HepG2 (cell line): ENCODE measurements around the gene NELFCD. TPM values are rescaled to one million over a fixed set of nuclear protein-coding genes. Genes with fewer than 3 reads are reported as not detected.

Experiments
- ATF7 ChIP-seq, 2 experiments: fragments of 450-650 bp in 1 of 2; sonication (generic) in 1 of 2; formaldehyde crosslinking in 1 of 2; IDR thresholded peaks; 2 replicates each; pipeline versions ENCODE4 v1.4.0 to v1.6.1; 2016 to 2020; ENCODE audit warnings: antibody characterized with exemption in 1 of 2, mild to moderate bottlenecking in 1 of 2, missing genetic modification reagents in 1 of 2
- ETV5 ChIP-seq: IDR thresholded peaks from 2 replicates; pipeline ENCODE4 v1.6.1; 2018; ENCODE audit warnings: missing biosample characterization, missing genetic modification reagents, inconsistent platforms, borderline replicate concordance
- KAT8 ChIP-seq: IDR thresholded peaks from 2 replicates; pipeline ENCODE4 v1.6.1; 2016; ENCODE audit warnings: missing genetic modification reagents, missing compliant biosample characterization
- LRRFIP1 ChIP-seq: sonication (generic); formaldehyde crosslinking; conservative IDR thresholded peaks from 2 replicates; pipeline ENCODE4 v1.4.0; 2020; ENCODE audit warnings: missing genetic modification reagents
- NKX3-1 ChIP-seq: sonication (generic); formaldehyde crosslinking; IDR thresholded peaks from 2 replicates; pipeline ENCODE4 v1.5.0; 2020; ENCODE audit warnings: missing genetic modification reagents
- PHF20 ChIP-seq: sonication (generic); formaldehyde crosslinking; IDR thresholded peaks from 2 replicates; pipeline ENCODE4 v1.5.0; 2020; ENCODE audit warnings: mild to moderate bottlenecking, missing genetic modification reagents
- SALL2 ChIP-seq: sonication (generic); formaldehyde crosslinking; IDR thresholded peaks from 2 replicates; pipeline ENCODE4 v1.8.1; 2023; ENCODE audit warnings: mild to moderate bottlenecking, missing genetic modification reagents, inconsistent platforms
- SNAPC5 ChIP-seq: sonication (generic); formaldehyde crosslinking; IDR thresholded peaks from 2 replicates; pipeline ENCODE4 v1.8.1; 2023; ENCODE audit warnings: mild to moderate bottlenecking, missing genetic modification reagents, borderline replicate concordance
- SOX5 ChIP-seq: IDR thresholded peaks from 2 replicates; pipeline ENCODE4 v1.6.1; 2016; ENCODE audit warnings: borderline replicate concordance
- TFDP2 ChIP-seq: sonication (generic); formaldehyde crosslinking; IDR thresholded peaks from 2 replicates; pipeline ENCODE4 v1.4.0; 2020; ENCODE audit warnings: missing genetic modification reagents
- TSC22D2 ChIP-seq: sonication (generic); formaldehyde crosslinking; IDR thresholded peaks from 2 replicates; pipeline ENCODE4 v1.5.1; 2020; ENCODE audit warnings: missing genetic modification reagents, mild to moderate bottlenecking, borderline replicate concordance
- ZBTB46 ChIP-seq: sonication (generic); formaldehyde crosslinking; IDR thresholded peaks from 2 replicates; pipeline ENCODE4 v1.4.0; 2020; ENCODE audit warnings: mild to moderate bottlenecking, missing genetic modification reagents, borderline replicate concordance
- ZNF20 ChIP-seq: sonication (generic); formaldehyde crosslinking; IDR thresholded peaks from 2 replicates; pipeline ENCODE4 v1.4.0; 2020; ENCODE audit warnings: mild to moderate bottlenecking, moderate library complexity, missing genetic modification reagents
- ZNF564 ChIP-seq: sonication (generic); formaldehyde crosslinking; IDR thresholded peaks from 2 replicates; pipeline ENCODE4 v1.8.1; 2023; ENCODE audit warnings: mild to moderate bottlenecking, missing genetic modification reagents
- ZNF746 ChIP-seq: sonication (generic); formaldehyde crosslinking; IDR thresholded peaks from 2 replicates; pipeline ENCODE4 v1.8.0; 2022; ENCODE audit warnings: mild to moderate bottlenecking, missing genetic modification reagents
- ZSCAN20 ChIP-seq: sonication (generic); formaldehyde crosslinking; IDR thresholded peaks from 2 replicates; pipeline ENCODE4 v1.4.0; 2020; ENCODE audit warnings: missing genetic modification reagents, mild to moderate bottlenecking, borderline replicate concordance
- polyA plus RNA-seq, 8 experiments: library from polyadenylated mRNA; depleted of rRNA in 3 of 8; stranded (reverse) in 7 of 8; unstranded in 1 of 8; fragments of >200 nt; fragmentation: Illumina TruSeq in 4 of 8; extraction: Trizol in 4 of 8; gene quantifications; 2 replicates each; pipeline versions ENCODE4 v1.2.1 to v1.2.3, GENCODE V29; 2011 to 2016; ENCODE audit warnings: low read depth in 4 of 8, missing spikeins in 1 of 8, mixed read lengths in 1 of 8; ENCODE audit not compliant: insufficient read depth in 1 of 8
- total RNA-seq, 5 experiments: library from RNA; depleted of rRNA; stranded (reverse); fragments of >200 nt; fragmentation: Illumina TruSeq; extraction: Trizol; gene quantifications; 2 replicates each; pipeline ENCODE4 v1.2.3, GENCODE V29; 2016; ENCODE audit warnings: low read depth in 1 of 5
- TF ChIP-seq, protein P1 (sequence below): sonication (generic); formaldehyde crosslinking; IDR thresholded peaks from 2 replicates; pipeline ENCODE4 v1.4.0; 2020; ENCODE audit warnings: missing genetic modification reagents, borderline replicate concordance
- TF ChIP-seq, protein P2 (sequence below): sonication (generic); formaldehyde crosslinking; IDR thresholded peaks from 2 replicates; pipeline ENCODE4 v1.4.0; 2020; ENCODE audit warnings: mild to moderate bottlenecking, missing genetic modification reagents

NELFCD gene
- total and polyA plus RNA-seq, 2 of the 13 experiments (the other 11 are each of a cell fraction or from before 2014, with no cell fraction given), result 159 to 203 TPM

DNA sequence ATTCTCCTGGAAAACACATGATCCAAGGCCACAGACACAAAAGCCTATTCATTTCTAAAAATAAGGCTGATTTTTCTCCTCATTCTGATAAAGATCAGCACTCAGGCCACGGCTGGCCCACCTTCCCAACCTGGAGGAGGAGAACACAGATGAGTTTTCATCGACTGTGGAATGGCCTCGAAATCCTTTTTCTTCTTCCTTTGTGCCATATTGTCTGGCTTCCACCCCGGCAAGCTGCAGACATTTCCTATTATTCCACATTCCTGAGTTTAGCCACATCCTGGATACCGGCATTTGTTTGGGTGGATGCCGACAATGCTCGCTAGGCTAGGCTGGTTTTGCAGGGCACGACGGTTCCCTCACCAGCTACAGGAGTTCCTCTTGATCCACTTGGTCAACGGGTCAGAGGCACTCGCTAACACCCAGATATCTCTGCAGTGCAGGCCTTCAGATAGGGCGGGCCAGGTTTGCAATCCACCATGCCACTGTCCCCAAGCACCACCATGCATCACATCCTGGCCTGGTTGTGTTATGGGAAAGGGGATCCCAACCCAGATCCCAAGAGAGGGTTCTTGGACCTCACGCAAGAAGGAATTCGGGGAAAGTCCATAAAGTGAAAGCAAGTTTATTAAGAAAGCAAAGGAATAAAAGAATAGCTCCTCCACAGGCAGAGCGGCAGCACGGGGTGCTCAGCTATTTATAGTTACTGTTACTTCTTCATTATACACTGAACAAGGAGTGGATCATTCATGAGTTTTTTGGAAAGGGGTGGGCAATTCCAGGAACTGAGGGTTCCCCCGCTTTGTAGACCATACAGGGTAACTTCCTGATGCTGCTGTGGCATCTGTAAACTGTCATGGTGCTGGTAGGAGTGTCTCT is 30.2 kb downstream of the NELFCD start (continued):
- TF ChIP-seq, protein P1, sequence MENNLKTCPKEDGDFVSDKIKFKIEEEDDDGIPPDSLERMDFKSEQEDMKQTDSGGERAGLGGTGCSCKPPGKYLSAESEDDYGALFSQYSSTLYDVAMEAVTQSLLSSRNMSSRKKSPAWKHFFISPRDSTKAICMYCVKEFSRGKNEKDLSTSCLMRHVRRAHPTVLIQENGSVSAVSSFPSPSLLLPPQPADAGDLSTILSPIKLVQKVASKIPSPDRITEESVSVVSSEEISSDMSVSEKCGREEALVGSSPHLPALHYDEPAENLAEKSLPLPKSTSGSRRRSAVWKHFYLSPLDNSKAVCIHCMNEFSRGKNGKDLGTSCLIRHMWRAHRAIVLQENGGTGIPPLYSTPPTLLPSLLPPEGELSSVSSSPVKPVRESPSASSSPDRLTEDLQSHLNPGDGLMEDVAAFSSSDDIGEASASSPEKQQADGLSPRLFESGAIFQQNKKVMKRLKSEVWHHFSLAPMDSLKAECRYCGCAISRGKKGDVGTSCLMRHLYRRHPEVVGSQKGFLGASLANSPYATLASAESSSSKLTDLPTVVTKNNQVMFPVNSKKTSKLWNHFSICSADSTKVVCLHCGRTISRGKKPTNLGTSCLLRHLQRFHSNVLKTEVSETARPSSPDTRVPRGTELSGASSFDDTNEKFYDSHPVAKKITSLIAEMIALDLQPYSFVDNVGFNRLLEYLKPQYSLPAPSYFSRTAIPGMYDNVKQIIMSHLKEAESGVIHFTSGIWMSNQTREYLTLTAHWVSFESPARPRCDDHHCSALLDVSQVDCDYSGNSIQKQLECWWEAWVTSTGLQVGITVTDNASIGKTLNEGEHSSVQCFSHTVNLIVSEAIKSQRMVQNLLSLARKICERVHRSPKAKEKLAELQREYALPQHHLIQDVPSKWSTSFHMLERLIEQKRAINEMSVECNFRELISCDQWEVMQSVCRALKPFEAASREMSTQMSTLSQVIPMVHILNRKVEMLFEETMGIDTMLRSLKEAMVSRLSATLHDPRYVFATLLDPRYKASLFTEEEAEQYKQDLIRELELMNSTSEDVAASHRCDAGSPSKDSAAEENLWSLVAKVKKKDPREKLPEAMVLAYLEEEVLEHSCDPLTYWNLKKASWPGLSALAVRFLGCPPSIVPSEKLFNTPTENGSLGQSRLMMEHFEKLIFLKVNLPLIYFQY, result peak; percentile 20; the same call in 1 of the 2 replicates
- no peak for TF ChIP-seq NKX3-1 (CRISPR knock-in tag)
- TF ChIP-seq SNAPC5 (CRISPR knock-in tag), result no peak
- 0 out of 2 replicates have a peak, but pooled peaks have one; percentile 38 for TF ChIP-seq SOX5
- no peak for TF ChIP-seq ZNF20 (CRISPR knock-in tag)
- 0 out of 2 replicates have a peak, but pooled peaks have one; percentile 57 for TF ChIP-seq LRRFIP1 (CRISPR knock-in tag)
- TF ChIP-seq ATF7 (IDR thresholded peaks at IDR 0.05), result no peak
- TF ChIP-seq ATF7 (CRISPR knock-in tag; IDR thresholded peaks at IDR 0.05), result no peak
- no peak for TF ChIP-seq SALL2 (CRISPR knock-in tag)
- TF ChIP-seq TFDP2 (CRISPR knock-in tag), result no peak
- TF ChIP-seq, protein P2, sequence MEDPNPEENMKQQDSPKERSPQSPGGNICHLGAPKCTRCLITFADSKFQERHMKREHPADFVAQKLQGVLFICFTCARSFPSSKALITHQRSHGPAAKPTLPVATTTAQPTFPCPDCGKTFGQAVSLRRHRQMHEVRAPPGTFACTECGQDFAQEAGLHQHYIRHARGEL (CRISPR knock-in tag), result no peak
- peak; percentile 74 for TF ChIP-seq ETV5 (CRISPR knock-in tag)
- TF ChIP-seq ZNF564 (CRISPR knock-in tag), result peak; percentile 58; the same call in 1 of the 2 replicates
- no peak for TF ChIP-seq ZSCAN20
- TF ChIP-seq ZBTB46 (CRISPR knock-in tag), result no peak
- no peak; the same call in 1 of the 2 replicates for TF ChIP-seq TSC22D2 (CRISPR knock-in tag)
- no peak for TF ChIP-seq ZNF746
- TF ChIP-seq PHF20 (CRISPR knock-in tag), result no peak
- TF ChIP-seq KAT8 (CRISPR knock-in tag), result 0 out of 2 replicates have a peak, but pooled peaks have one; percentile 14
